K562 (cell line): Measurements from ENCODE around the gene TMEM167A. TPM values are rescaled to one million over a fixed set of nuclear protein-coding genes. Genes with fewer than 3 reads are reported as not detected.

Experiments used
- ARID1B ChIP-seq: fragments of 450-650 bp; IDR thresholded peaks from 2 replicates; pipeline ENCODE4 v1.6.1; 2016; ENCODE audit warnings: antibody characterized with exemption, mild to moderate bottlenecking, inconsistent platforms
- ARID3B ChIP-seq: fragments of 250-450 bp; sonication (Bioruptor Pico); IDR thresholded peaks from 2 replicates; pipeline ENCODE4 v1.4.0; 2020; ENCODE audit warnings: borderline replicate concordance
- BMI1 ChIP-seq: fragments of 150-350 bp; IDR thresholded peaks from 2 replicates; pipeline ENCODE4 v1.6.1; 2014; ENCODE audit warnings: low read length
- CBFA2T3 ChIP-seq: fragments of 450-650 bp; IDR thresholded peaks from 2 replicates; pipeline ENCODE4 v1.6.1; 2017
- CHCHD3 ChIP-seq: fragments of 250-450 bp; sonication (Bioruptor Pico); IDR thresholded peaks from 2 replicates; pipeline ENCODE4 v2.1.2; 2022; ENCODE audit warnings: mild to moderate bottlenecking
- HDGF ChIP-seq: fragments of 450-650 bp; IDR thresholded peaks from 2 replicates; pipeline ENCODE4 v1.6.1; 2016
- HLTF ChIP-seq: fragments of 450-650 bp; IDR thresholded peaks from 2 replicates; pipeline ENCODE4 v1.6.1; 2016
- HMGXB4 ChIP-seq: sonication (generic); formaldehyde crosslinking; IDR thresholded peaks from 2 replicates; pipeline ENCODE4 v1.8.1; 2023; ENCODE audit warnings: mild to moderate bottlenecking, missing genetic modification reagents
- MEF2D ChIP-seq: conservative IDR thresholded peaks from 2 replicates; pipeline ENCODE4 v1.6.1; 2016; ENCODE audit warnings: low read depth, missing genetic modification characterization, missing compliant biosample characterization
- NFIC ChIP-seq: fragments of 450-650 bp; IDR thresholded peaks from 2 replicates; pipeline ENCODE4 v1.6.1; 2017; ENCODE audit warnings: mild to moderate bottlenecking, inconsistent platforms
- PHF20 ChIP-seq: fragments of 450-650 bp; IDR thresholded peaks from 2 replicates; pipeline ENCODE4 v1.6.1; 2018; ENCODE audit not compliant: partially characterized antibody
- SRF ChIP-seq, 2 experiments: fragments of 250-450, 450-650 bp in 1 of 2; sonication (Bioruptor Pico) in 1 of 2; sonication (generic) in 1 of 2; formaldehyde crosslinking; IDR thresholded peaks; 2 replicates each; pipeline versions ENCODE4 v1.5.0 to v1.5.1; 2020 to 2022; ENCODE audit warnings: mild to moderate bottlenecking in 1 of 2, missing genetic modification reagents in 1 of 2
- SRSF3 ChIP-seq: fragments of 200-400 bp; formaldehyde crosslinking; IDR thresholded peaks from 2 replicates; pipeline ENCODE4 v1.6.1; 2016; ENCODE audit warnings: mild to moderate bottlenecking, low read length, moderate library complexity; ENCODE audit not compliant: insufficient read depth
- TSC22D4 ChIP-seq: fragments of 450-650 bp; IDR thresholded peaks from 2 replicates; pipeline ENCODE4 v1.6.1; 2016; ENCODE audit warnings: missing genetic modification characterization, missing biosample characterization, control low read depth
- TSHZ1 ChIP-seq: fragments of 250-450 bp; sonication (Bioruptor Pico); IDR thresholded peaks from 2 replicates; pipeline ENCODE4 v1.4.0; 2020; ENCODE audit warnings: mild to moderate bottlenecking, moderate library complexity
- ZNF707 ChIP-seq: fragments of 250-450 bp; sonication (Bioruptor Pico); conservative IDR thresholded peaks from 2 replicates; pipeline ENCODE4 v1.8.0; 2022; ENCODE audit warnings: inconsistent platforms, mild to moderate bottlenecking, moderate library complexity
- polyA plus RNA-seq, 8 experiments: library from polyadenylated mRNA; depleted of rRNA in 4 of 8; stranded (reverse) in 5 of 8; unstranded in 3 of 8; fragments of >200 nt; fragmentation: Nextera tagmentation in 2 of 8; fragmentation: Illumina TruSeq in 1 of 8; extraction: Ambion mirVana in 2 of 8; extraction: Trizol in 1 of 8; gene quantifications; 2 replicates each; pipeline versions ENCODE4 v1.2.1 to v1.2.3, GENCODE V29; 2011 to 2014; ENCODE audit warnings: inconsistent platforms in 1 of 8, missing spikeins in 1 of 8
- total RNA-seq, 7 experiments: library from RNA; depleted of rRNA in 6 of 7; stranded (reverse); fragments of >200 nt in 6 of 7; fragmentation: Illumina TruSeq in 2 of 7; extraction: Trizol in 2 of 7; gene quantifications; 2 replicates each; pipeline versions ENCODE4 v1.2.1 to v1.2.3, GENCODE V29; 2011 to 2021; ENCODE audit warnings: low replicate concordance in 1 of 7

Gene TMEM167A
- total and polyA plus RNA-seq, 9 of the 15 experiments (the other 6 are each of a cell fraction or from before 2014, with no cell fraction given), result 35.3 to 458 (median 110) TPM

GRCh38 chr5:83076742-83077661, at the start of gene TMEM167A, which contains the start of gene XRCC4 (continued):
- TF ChIP-seq HMGXB4 (CRISPR knock-in tag) (no peak), TSC22D4 (tag) (no peak), NFIC (peak; percentile 34; the same call in 1 of the 2 replicates), MEF2D (no peak), CBFA2T3 (no peak), ARID1B (no peak), PHF20 (peak; percentile 75), BMI1 (no peak), CHCHD3 (CRISPR knock-in tag) (no peak), TSHZ1 (CRISPR knock-in tag) (no peak), ARID3B (CRISPR knock-in tag) (no peak), SRF (CRISPR knock-in tag; IDR thresholded peaks at IDR 0.05) (peak in 1 of 2 experiments; percentile 56; a peak in 1 of 4 replicates), ZNF707 (no peak), SRSF3 (no peak), HDGF (no peak), HLTF (0 out of 2 replicates have a peak, but pooled peaks have one; percentile 25)
